ENCODE measurements around the gene PCDHB12.

- TF ChIP-seq CTCF (IDR thresholded peaks at IDR 0.05; ENCODE audit: borderline replicate concordance, extremely low read depth, low read length, poor library complexity, severe bottlenecking) (peak; percentile 40), EZH2 (IDR thresholded peaks at IDR 0.05; ENCODE audit: borderline replicate concordance, low read depth, low read length, severe bottlenecking) (no peak)
Observed at GRCh38 chr5:141208478-141208877, at the start of gene PCDHB12.

Measured in DND-41 (cell line).